Esophagus muscularis mucosa (tissue), 4 donors: ENCODE measurements around the gene IGSF5.

ENCODE experiments used
- EP300 ChIP-seq: sonication (generic); formaldehyde crosslinking; IDR thresholded peaks from one replicate; pipeline ENCODE4 v1.6.1; 2017; ENCODE audit warnings: antibody characterized with exemption
- POLR2A ChIP-seq: fragments of 450-650 bp; IDR thresholded peaks from one replicate; pipeline ENCODE4 v1.6.1; 2017; ENCODE audit warnings: antibody characterized with exemption, moderate library complexity, mild to moderate bottlenecking, low read depth
- POLR2AphosphoS5 ChIP-seq, 2 donors: sonication (generic); formaldehyde crosslinking; IDR thresholded peaks; one replicate each; pipeline ENCODE4 v1.6.1; 2017; ENCODE audit warnings: antibody characterized with exemption in 2 of 2
- TF ChIP-seq, protein P1 (sequence below), 3 experiments: fragments of 200-600 bp in 2 of 3; fragments of 450-650 bp in 1 of 3; sonication (generic) in 2 of 3; IDR thresholded peaks; one replicate each; pipeline ENCODE4 v1.5.1; 2017 to 2019; ENCODE audit warnings: antibody characterized with exemption in 3 of 3, mild to moderate bottlenecking in 2 of 3, moderate library complexity in 1 of 3

DNA sequence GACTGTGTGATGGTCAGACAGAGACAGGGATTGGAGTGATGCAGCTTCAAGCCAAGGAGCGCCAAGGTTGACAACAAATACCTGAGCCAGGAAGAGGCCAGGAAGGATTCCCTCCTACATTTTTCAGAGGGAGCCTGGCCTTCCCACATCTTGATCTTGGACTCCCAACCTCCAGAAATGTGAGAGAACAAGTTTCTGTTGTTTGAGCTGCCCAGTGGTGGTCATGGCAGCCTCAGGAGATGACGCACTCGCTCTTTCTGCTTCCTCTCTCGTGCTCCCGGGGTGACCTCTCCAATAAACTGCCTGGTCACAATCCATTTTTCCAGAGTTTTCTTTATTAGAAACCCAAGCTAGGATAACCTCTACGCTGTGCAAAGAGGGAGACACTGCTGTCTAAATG lies 16.6 kb upstream of the IGSF5 start:
- TF ChIP-seq POLR2A (no peak), POLR2AphosphoS5 (IDR thresholded peaks at IDR 0.05) (no peak), EP300 (no peak)
- TF ChIP-seq, protein P1, sequence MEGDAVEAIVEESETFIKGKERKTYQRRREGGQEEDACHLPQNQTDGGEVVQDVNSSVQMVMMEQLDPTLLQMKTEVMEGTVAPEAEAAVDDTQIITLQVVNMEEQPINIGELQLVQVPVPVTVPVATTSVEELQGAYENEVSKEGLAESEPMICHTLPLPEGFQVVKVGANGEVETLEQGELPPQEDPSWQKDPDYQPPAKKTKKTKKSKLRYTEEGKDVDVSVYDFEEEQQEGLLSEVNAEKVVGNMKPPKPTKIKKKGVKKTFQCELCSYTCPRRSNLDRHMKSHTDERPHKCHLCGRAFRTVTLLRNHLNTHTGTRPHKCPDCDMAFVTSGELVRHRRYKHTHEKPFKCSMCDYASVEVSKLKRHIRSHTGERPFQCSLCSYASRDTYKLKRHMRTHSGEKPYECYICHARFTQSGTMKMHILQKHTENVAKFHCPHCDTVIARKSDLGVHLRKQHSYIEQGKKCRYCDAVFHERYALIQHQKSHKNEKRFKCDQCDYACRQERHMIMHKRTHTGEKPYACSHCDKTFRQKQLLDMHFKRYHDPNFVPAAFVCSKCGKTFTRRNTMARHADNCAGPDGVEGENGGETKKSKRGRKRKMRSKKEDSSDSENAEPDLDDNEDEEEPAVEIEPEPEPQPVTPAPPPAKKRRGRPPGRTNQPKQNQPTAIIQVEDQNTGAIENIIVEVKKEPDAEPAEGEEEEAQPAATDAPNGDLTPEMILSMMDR (IDR thresholded peaks at IDR 0.05), result no peak
